Osteoblast (primary cell): ENCODE data around the gene CHD1L. TPM values are rescaled to one million over a fixed set of nuclear protein-coding genes. Genes with fewer than 3 reads are reported as not detected.
"Not testable (repeated sequence)": the region's sequence is repeated elsewhere in the genome, so short reads cannot be mapped to it uniquely, and the experiment has no call there.

Experiments
- DNase-seq: peaks from one replicate; pipeline ENCODE4 v3.0.0; 2011; ENCODE audit warnings: low spot score, mixed read lengths; ENCODE audit not compliant: insufficient read length; ENCODE audit errors: missing footprints
- H2AFZ ChIP-seq: 2 replicates; pipeline ENCODE4 v1.6.0; 2011; ENCODE audit warnings: mild to moderate bottlenecking, low read length
- H3K27ac ChIP-seq: 2 replicates; pipeline ENCODE4 v1.5.1; 2011; ENCODE audit warnings: mild to moderate bottlenecking, low read depth, low read length, moderate library complexity
- H3K27me3 ChIP-seq: 2 replicates; pipeline ENCODE4 v1.6.0; 2012; ENCODE audit warnings: mild to moderate bottlenecking, control low read depth, inconsistent platforms, low read length, moderate library complexity; ENCODE audit not compliant: insufficient read depth
- H3K36me3 ChIP-seq: 2 replicates; pipeline ENCODE4 v1.5.1; 2011; ENCODE audit warnings: mild to moderate bottlenecking, low read length, control low read depth, moderate library complexity; ENCODE audit not compliant: insufficient read depth
- H3K4me1 ChIP-seq: 2 replicates; pipeline ENCODE4 v1.5.1; 2011; ENCODE audit warnings: mild to moderate bottlenecking, low read length, control low read depth, moderate library complexity; ENCODE audit not compliant: insufficient read depth
- H3K4me2 ChIP-seq: 2 replicates; pipeline ENCODE4 v1.6.0; 2011; ENCODE audit warnings: mild to moderate bottlenecking, low read length; ENCODE audit not compliant: insufficient read depth
- H3K4me3 ChIP-seq: fragments of 200-600 bp; sonication (generic); 3 replicates; pipeline ENCODE4 v1.5.1; 2012; ENCODE audit warnings: mild to moderate bottlenecking, low read length, inconsistent platforms; ENCODE audit not compliant: insufficient read depth
- H3K79me2 ChIP-seq: 2 replicates; pipeline ENCODE4 v1.6.0; 2012; ENCODE audit warnings: mild to moderate bottlenecking, low read length, control low read depth, inconsistent platforms; ENCODE audit not compliant: insufficient read depth
- H3K9me3 ChIP-seq: 2 replicates; pipeline ENCODE4 v1.5.1; 2011; ENCODE audit warnings: low read depth, low read length, control low read depth
- H4K20me1 ChIP-seq: 2 replicates; pipeline ENCODE4 v1.6.0; 2012; ENCODE audit warnings: mild to moderate bottlenecking, low read length, control low read depth; ENCODE audit not compliant: insufficient read depth
- CTCF ChIP-seq: IDR thresholded peaks from 2 replicates; pipeline ENCODE4 v1.5.1; 2011; ENCODE audit warnings: mild to moderate bottlenecking, low read depth, low read length, moderate library complexity; ENCODE audit errors: extremely low read depth
- total RNA-seq: library from RNA; depleted of rRNA; stranded (reverse); fragments of >200 nt; gene quantifications from 2 replicates; pipeline ENCODE4 v1.2.3, GENCODE V29; 2012

CHD1L gene
- total RNA-seq, 1 donor, result 27.5 TPM

DNA sequence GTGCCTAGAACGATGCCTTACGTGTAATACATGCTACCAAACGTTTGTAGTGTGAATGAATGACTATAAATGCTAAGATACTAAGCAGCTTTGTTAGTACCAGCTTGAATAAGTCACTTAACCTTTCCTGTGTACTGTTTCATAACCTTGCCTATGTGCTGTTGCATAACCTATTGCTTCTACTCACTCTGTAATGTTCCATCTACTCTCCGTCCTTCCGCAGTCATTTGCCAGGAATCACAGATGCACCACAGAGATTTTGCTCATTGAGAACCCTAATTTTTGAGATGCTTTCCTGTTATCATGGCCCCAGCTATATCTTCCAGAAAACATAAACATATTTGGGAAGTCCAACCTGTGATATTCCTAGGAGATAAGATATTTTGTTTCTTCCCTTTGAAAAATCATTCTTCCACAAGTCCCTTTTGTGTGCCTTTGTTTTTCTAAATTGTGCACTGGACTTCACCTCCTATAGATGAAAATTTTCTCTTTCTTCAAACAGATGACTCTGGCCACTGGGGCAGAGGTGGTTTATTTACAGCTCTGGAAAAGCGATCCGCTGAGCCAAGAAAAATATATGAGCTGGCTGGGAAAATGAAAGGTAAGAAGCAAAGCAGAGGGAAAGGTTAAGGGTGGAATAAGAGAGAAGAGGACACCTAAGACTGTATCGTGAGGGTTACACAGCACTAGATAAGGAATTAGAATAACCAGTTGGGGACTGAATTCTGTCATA is 44.8 kb downstream of the CHD1L start:
- Histone ChIP-seq H3K36me3 (peaks cover 63% of the 10 kb centered on the region), H3K27ac (no peak overlapping the region), H3K4me2 (no peak overlapping the region), H3K79me2 (no peaks in the 10 kb centered on the region), H3K9me3 (no peaks in the 10 kb centered on the region), H2AFZ (no peak overlapping the region), H3K4me1 (peaks cover 15% of the 10 kb centered on the region), H3K4me3 (no peak overlapping the region), H4K20me1 (no peaks in the 10 kb centered on the region), H3K27me3 (no peaks in the 10 kb centered on the region)
- no peak for TF ChIP-seq CTCF
- no peak for DNase-seq

DNA sequence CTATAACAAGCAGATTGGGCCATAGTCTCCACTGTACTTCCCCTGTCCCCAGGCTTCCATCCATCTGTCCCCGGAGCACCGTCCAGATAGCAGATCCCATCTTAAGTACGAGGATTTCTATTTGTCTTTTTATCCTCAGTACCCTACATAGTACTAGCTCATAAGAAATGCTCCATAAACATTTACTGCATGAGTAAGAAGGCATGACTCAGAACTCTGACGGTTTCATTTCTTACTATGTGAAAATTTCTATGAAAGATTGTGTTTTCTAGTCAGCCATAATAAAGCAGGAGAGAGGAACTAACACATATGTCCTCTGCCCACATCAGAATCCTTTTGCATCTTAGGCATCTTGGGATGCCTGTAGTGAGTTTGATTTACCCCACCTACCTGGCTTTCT is 49.5 kb downstream of the CHD1L start:
- peak overlapping the region; percentile 100 for H3K27ac ChIP-seq
- H3K79me2 ChIP-seq, result no peaks in the 10 kb centered on the region
- H2AFZ ChIP-seq, result peak overlapping the region; percentile 76
- DNase-seq, result no peak
- no peaks in the 10 kb centered on the region for H3K27me3 ChIP-seq
- H3K4me3 ChIP-seq, result peak overlapping the region; percentile 40
- H3K9me3 ChIP-seq, result no peaks in the 10 kb centered on the region
- TF ChIP-seq CTCF, result no peak
- H3K4me1 ChIP-seq, result peaks cover 22% of the 10 kb centered on the region
- H3K4me2 ChIP-seq, result peak overlapping the region; percentile 73
- H3K36me3 ChIP-seq, result peaks cover 60% of the 10 kb centered on the region
- H4K20me1 ChIP-seq, result no peaks in the 10 kb centered on the region

DNA sequence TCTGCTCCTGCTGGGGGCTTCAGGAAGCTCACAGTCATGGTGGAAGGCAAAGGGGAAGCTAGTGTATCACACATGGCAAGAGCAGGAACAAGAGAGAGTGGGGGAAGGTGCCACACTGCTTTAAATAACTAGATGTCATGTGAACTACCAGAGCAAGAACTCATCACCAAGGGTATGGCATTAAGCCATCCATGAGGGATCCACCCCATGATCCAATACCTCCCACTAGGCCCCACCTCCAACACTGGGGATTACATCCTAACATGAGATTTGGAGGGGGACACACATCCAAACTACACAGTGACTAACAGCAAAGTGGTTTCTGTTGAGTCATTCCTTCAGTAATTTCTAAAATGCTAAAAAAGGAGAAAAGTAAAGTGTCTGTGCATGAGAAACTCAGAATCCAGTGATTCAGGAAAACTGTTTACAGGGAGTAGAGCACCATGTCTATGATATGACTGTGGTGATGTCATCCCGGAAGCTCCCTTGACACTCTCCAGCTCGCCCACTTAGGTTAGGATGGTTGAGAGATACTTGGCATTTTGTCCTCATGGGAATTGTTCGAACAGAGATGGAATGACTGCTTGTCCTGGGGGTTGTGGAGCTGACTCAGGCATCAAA is 50.3 kb downstream of the CHD1L start:
- no peaks in the 10 kb centered on the region for H3K79me2 ChIP-seq
- no peak for TF ChIP-seq CTCF
- DNase-seq, result peak; percentile 83
- H3K27ac ChIP-seq, result peak overlapping the region; percentile 100
- peaks cover 59% of the 10 kb centered on the region for H3K36me3 ChIP-seq
- H3K9me3 ChIP-seq, result no peaks in the 10 kb centered on the region
- H2AFZ ChIP-seq, result no peak overlapping the region
- H4K20me1 ChIP-seq, result no peaks in the 10 kb centered on the region
- H3K27me3 ChIP-seq, result no peaks in the 10 kb centered on the region
- peaks cover 18% of the 10 kb centered on the region for H3K4me1 ChIP-seq
- H3K4me2 ChIP-seq, result peak overlapping the region; percentile 73
- H3K4me3 ChIP-seq, result peak overlapping the region; percentile 40

- H3K36me3 ChIP-seq, result peaks cover 38% of the 10 kb centered on the region
- no peak overlapping the region for H3K4me2 ChIP-seq
- H3K4me1 ChIP-seq, result peaks cover 8% of the 10 kb centered on the region
These were observed 55.0 kb downstream of the CHD1L start for GRCh38 chr1:147297438-147297837.

GRCh38 chr1:147305803-147306202 is 63.3 kb downstream of the CHD1L start:
- not testable (repeated sequence) for H3K4me1 ChIP-seq, DNase-seq, H3K27ac ChIP-seq, H3K27me3 ChIP-seq, H3K9me3 ChIP-seq, H4K20me1 ChIP-seq, H3K4me3 ChIP-seq, H3K36me3 ChIP-seq, H3K79me2 ChIP-seq, H2AFZ ChIP-seq, H3K4me2 ChIP-seq

More at GRCh38 chr1:147297438-147297837, 55.0 kb downstream of the CHD1L start:
- TF ChIP-seq CTCF, result no peak
- no peaks in the 10 kb centered on the region for H3K79me2 ChIP-seq
- DNase-seq, result no peak
- no peaks in the 10 kb centered on the region for H3K9me3 ChIP-seq
- no peak overlapping the region for H3K27ac ChIP-seq
- no peaks in the 10 kb centered on the region for H4K20me1 ChIP-seq
- H3K27me3 ChIP-seq, result no peaks in the 10 kb centered on the region
- H2AFZ ChIP-seq, result no peak overlapping the region
- H3K4me3 ChIP-seq, result no peak overlapping the region
